Peyer's patch (tissue), 4 donors: Measurements from ENCODE around the gene VPS8.

ENCODE experiments used
- CTCF ChIP-seq, 6 experiments: fragments of 450-650 bp in 4 of 6; fragments of 200-600 bp in 2 of 6; sonication (generic) in 1 of 6; IDR thresholded peaks; one replicate each; pipeline ENCODE4 v1.5.1; 2017 to 2019; ENCODE audit warnings: antibody characterized with exemption in 6 of 6, mild to moderate bottlenecking in 3 of 6, moderate library complexity in 1 of 6
- POLR2A ChIP-seq, 2 donors: fragments of 450-650 bp; IDR thresholded peaks; one replicate each; pipeline ENCODE4 v1.5.1; 2017; ENCODE audit warnings: antibody characterized with exemption in 2 of 2, mild to moderate bottlenecking in 2 of 2, moderate library complexity in 2 of 2

GRCh38 chr3:184765047-184765729 is 46.8 kb upstream of the VPS8 start:
- TF ChIP-seq CTCF (IDR thresholded peaks at IDR 0.05) = no peak
- TF ChIP-seq POLR2A (IDR thresholded peaks at IDR 0.05) = no peak
